Measurements from ENCODE around the gene CRYBG1.
"Not testable (repeated sequence)": the region's sequence is repeated elsewhere in the genome, so short reads cannot be mapped to it uniquely, and the experiment has no call there.

Gene CRYBG1

DNA sequence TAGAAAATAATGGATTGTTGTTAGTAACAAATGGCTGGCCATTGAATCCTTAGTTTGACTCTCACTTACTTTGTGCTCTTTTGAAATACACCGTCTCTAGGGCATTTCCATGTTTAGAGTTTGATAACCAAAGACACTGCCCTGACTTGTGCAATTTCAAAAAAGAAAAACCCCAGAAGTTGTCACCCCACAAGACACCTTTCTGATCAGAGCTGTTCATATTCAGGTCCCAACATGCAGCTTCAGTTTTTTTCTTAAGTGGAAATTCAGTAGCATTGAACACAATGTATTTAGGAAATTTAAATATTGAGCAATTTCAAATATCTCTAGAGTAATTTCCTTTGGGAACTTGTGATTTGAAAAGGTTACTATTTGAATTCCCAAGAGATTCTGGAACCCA, 19.4 kb downstream of the CRYBG1 start:
- Histone ChIP-seq H3K9ac (ENCODE audit: low read length) (no peak overlapping the region), H3K36me3 (ENCODE audit: control insufficient read depth, insufficient read depth, low read length) (no peaks in the 10 kb centered on the region), H3K9me3 (ENCODE audit: control insufficient read depth, low read length) (no peaks in the 10 kb centered on the region), H3K4me1 (ENCODE audit: control insufficient read depth, insufficient read depth, low read length) (no peaks in the 10 kb centered on the region), H3K4me3 (ENCODE audit: low read length) (no peak overlapping the region), H3K27me3 (ENCODE audit: control insufficient read depth, insufficient read depth, low read length) (peaks cover 14% of the 10 kb centered on the region)

DNA sequence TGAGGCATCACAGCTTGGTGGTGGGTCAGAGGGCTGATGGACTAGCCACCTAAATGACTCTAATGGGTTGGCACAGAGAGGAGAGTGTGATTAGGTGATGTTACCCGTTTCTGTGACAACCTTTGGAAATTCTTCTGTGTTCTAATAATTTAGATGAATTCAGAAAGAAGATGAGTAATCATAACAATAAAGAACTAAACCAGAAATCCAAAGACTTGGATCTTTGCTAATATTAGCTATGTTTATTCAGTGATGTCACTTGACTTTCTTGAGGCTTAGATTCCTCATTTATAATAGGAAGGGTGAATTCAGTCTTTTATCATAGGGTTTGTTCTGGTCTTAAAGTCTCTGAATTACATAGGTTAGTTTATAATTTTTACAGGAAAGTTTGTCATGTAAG, 19.9 kb downstream of the CRYBG1 start:
- Histone ChIP-seq H3K4me3 (ENCODE audit: low read length) (no peak overlapping the region), H3K9me3 (ENCODE audit: control insufficient read depth, low read length) (no peaks in the 10 kb centered on the region), H3K9ac (ENCODE audit: low read length) (no peak overlapping the region), H3K4me1 (ENCODE audit: control insufficient read depth, insufficient read depth, low read length) (no peaks in the 10 kb centered on the region), H3K27me3 (ENCODE audit: control insufficient read depth, insufficient read depth, low read length) (peaks cover 14% of the 10 kb centered on the region), H3K36me3 (ENCODE audit: control insufficient read depth, insufficient read depth, low read length) (no peaks in the 10 kb centered on the region)

DNA sequence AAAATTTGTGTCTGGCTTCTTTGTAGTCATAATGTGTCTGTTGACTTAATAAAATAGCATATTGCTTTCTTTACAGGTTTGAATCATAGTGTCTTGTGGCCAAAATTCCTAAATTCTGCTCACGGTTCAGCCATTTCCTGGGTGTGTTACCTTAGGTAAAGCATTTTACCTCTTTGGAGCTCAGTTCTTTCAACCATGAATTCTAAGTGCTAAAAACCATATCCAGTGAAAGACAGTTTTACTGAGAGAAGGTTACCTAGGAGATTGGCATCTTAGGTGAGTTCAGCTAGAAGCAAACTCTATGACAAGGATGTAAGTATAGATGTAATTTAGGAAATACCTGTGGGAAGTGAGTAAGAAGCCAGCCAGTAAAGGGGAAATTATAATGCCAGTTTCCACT, 20.7 kb downstream of the CRYBG1 start:
- no peak overlapping the region for H3K4me3 ChIP-seq (ENCODE audit: low read length)
- no peaks in the 10 kb centered on the region for H3K9me3 ChIP-seq (ENCODE audit: control insufficient read depth, low read length)
- H3K4me1 ChIP-seq (ENCODE audit: control insufficient read depth, insufficient read depth, low read length): no peaks in the 10 kb centered on the region
- H3K9ac ChIP-seq (ENCODE audit: low read length): no peak overlapping the region
- peaks cover 14% of the 10 kb centered on the region for H3K27me3 ChIP-seq (ENCODE audit: control insufficient read depth, insufficient read depth, low read length)
- H3K36me3 ChIP-seq (ENCODE audit: control insufficient read depth, insufficient read depth, low read length): no peaks in the 10 kb centered on the region

DNA sequence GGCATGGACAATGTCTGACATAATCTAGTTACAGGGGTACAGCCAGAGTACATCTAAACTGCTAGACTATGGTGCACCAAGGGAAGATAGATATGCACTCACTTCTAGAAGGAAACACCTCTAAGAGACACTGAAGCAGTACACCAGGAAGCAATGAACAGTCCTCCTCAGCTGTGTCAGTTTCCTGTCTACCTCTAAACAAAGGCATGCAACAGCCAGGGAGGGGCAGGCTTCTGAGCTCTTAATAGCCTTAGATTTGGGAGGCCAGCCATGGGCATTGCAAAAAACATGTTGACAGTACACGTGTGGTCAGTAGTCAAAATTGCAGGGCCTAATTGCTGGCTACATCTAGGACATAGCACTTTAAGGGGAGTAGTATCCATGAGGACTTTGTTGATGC, 21.4 kb downstream of the CRYBG1 start:
- Histone ChIP-seq H3K4me1 (ENCODE audit: control insufficient read depth, insufficient read depth, low read length) (no peaks in the 10 kb centered on the region), H3K36me3 (ENCODE audit: control insufficient read depth, insufficient read depth, low read length) (no peaks in the 10 kb centered on the region), H3K4me3 (ENCODE audit: low read length) (no peak overlapping the region), H3K9ac (ENCODE audit: low read length) (no peak overlapping the region), H3K9me3 (ENCODE audit: control insufficient read depth, low read length) (no peaks in the 10 kb centered on the region), H3K27me3 (ENCODE audit: control insufficient read depth, insufficient read depth, low read length) (peaks cover 14% of the 10 kb centered on the region)

DNA sequence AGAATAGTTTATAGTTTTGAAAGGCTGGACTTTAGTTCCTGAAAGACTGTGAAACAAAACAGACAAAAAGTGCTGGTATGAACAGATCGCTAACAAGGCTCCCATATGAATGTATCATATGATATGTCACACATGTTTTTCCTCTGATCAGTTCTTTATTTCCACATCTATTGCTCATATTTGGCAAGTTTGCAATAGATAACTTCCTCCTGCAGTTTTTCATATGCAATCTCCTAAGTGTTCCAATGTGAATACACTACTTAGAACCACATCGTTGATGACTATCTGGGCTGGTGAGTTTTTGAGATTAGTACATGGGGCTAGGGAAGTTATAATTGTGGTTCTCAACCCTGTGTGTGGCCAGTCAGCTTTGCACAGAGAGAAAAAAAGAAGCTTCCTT, 23.1 kb downstream of the CRYBG1 start:
- Histone ChIP-seq H3K36me3 (ENCODE audit: control insufficient read depth, insufficient read depth, low read length) (no peaks in the 10 kb centered on the region), H3K4me3 (ENCODE audit: low read length) (no peak overlapping the region), H3K9ac (ENCODE audit: low read length) (no peak overlapping the region), H3K27me3 (ENCODE audit: control insufficient read depth, insufficient read depth, low read length) (peaks cover 8% of the 10 kb centered on the region), H3K4me1 (ENCODE audit: control insufficient read depth, insufficient read depth, low read length) (no peaks in the 10 kb centered on the region), H3K9me3 (ENCODE audit: control insufficient read depth, low read length) (no peaks in the 10 kb centered on the region)

DNA sequence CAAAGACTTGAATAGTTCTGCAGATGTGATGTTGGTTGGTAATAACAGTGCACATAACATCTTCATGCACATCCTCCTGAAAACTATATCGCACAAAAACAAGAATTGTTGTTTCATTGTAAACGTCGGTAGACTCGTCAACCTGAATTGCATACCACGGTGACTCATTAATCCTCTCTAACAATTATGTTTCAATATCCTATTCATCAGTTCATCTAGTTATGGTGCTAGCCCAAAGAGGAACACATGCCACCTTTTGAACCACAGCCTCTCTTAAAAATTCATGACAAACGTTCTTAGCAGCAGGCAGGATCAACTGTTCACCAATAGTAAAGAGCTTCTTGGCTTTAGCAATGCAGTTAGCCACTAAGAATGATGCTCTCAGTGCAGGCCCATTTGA, 25.0 kb downstream of the CRYBG1 start:
- H3K9ac ChIP-seq (ENCODE audit: low read length): no peak overlapping the region
- H3K9me3 ChIP-seq (ENCODE audit: control insufficient read depth, low read length): no peaks in the 10 kb centered on the region
- H3K4me3 ChIP-seq (ENCODE audit: low read length): no peak overlapping the region
- no peaks in the 10 kb centered on the region for H3K36me3 ChIP-seq (ENCODE audit: control insufficient read depth, insufficient read depth, low read length)
- no peaks in the 10 kb centered on the region for H3K4me1 ChIP-seq (ENCODE audit: control insufficient read depth, insufficient read depth, low read length)
- peaks cover 8% of the 10 kb centered on the region for H3K27me3 ChIP-seq (ENCODE audit: control insufficient read depth, insufficient read depth, low read length)

DNA sequence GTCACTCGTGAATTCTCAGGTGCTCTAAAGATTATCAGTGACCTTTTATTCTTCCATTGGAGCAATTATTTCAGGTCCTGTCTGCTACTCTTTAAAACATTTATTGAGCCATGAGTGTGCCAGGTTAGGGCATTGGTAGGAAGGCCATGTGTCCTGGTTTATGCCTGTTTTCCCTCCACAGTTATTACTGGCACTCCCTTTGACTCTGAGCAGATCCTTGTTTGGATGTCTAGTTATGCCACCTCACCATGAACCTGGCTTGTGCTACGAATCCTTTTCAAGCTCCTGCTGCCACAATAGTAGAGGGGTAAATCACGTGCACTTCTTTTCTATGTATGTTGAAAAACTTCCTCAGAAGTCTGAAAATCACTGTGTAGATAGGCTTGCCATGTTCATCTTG, 27.4 kb downstream of the CRYBG1 start:
- Histone ChIP-seq H3K36me3 (ENCODE audit: control insufficient read depth, insufficient read depth, low read length) (no peaks in the 10 kb centered on the region), H3K9ac (ENCODE audit: low read length) (no peak overlapping the region), H3K9me3 (ENCODE audit: control insufficient read depth, low read length) (no peaks in the 10 kb centered on the region), H3K27me3 (ENCODE audit: control insufficient read depth, insufficient read depth, low read length) (peaks cover 4% of the 10 kb centered on the region), H3K4me1 (ENCODE audit: control insufficient read depth, insufficient read depth, low read length) (no peaks in the 10 kb centered on the region), H3K4me3 (ENCODE audit: low read length) (no peak overlapping the region)

DNA sequence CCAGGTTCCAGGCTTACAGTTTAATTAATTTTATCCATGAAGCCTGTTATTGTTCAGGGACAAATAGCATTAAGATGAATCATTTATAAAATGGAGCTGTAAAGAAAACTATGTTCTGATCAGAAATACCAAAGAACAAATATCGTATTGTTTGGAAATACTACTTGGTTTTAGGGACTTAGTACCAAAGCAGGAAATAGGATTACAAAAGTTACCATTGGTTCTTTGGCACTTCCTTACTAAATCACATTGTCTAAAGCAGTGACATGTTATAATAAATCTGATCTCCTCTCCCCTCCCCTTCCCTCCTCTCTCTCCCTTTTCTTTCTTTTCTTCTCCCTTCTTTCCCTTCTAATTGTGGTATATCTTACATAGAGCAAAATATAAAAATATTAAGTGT, 29.6 kb downstream of the CRYBG1 start:
- Histone ChIP-seq H3K4me1 (ENCODE audit: control insufficient read depth, insufficient read depth, low read length) (no peaks in the 10 kb centered on the region), H3K36me3 (ENCODE audit: control insufficient read depth, insufficient read depth, low read length) (no peaks in the 10 kb centered on the region), H3K9ac (ENCODE audit: low read length) (no peak overlapping the region)

DNA sequence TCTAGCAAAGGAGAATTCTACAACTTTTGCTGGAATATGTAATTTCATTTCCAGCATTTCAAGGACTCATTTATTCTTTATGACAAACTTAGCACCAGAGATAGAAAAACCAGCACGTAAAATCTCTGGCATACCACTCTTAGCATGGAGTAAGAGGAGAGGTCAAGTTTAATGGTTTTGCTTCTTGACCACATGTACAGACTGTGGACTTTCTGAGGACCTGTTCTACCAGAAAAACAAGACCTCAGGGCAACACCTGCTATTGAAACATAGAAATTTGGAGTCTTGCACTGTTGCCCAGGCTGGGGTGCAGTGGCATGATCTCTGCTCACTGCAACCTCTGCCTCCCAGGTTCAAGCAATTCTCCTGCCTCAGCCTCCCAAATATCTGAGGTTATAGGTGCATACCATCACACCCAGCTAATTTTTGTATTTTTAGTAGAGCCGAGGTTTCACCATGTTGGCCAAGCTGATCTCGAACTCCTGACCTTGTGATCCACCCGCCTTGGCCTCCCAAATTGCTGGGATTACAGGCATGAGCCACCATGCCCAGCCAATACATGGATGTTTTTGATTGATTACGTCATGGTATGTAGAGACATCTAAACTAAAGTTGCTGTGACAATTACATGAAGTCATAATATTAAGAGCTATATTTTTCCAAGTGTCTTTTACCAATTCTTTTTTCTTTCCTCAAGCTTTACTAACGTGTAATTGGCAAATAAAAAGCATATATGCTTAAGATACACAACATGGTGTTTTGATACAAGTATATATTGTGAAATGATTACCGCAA, 36.1 kb downstream of the CRYBG1 start:
- no peaks in the 10 kb centered on the region for H3K9me3 ChIP-seq (ENCODE audit: control insufficient read depth, low read length)

More for the DNA sequence above, 29.6 kb downstream of the CRYBG1 start:
- Histone ChIP-seq H3K27me3 (ENCODE audit: control insufficient read depth, insufficient read depth, low read length) (peaks cover 9% of the 10 kb centered on the region), H3K9me3 (ENCODE audit: control insufficient read depth, low read length) (no peaks in the 10 kb centered on the region), H3K4me3 (ENCODE audit: low read length) (no peak overlapping the region)

DNA sequence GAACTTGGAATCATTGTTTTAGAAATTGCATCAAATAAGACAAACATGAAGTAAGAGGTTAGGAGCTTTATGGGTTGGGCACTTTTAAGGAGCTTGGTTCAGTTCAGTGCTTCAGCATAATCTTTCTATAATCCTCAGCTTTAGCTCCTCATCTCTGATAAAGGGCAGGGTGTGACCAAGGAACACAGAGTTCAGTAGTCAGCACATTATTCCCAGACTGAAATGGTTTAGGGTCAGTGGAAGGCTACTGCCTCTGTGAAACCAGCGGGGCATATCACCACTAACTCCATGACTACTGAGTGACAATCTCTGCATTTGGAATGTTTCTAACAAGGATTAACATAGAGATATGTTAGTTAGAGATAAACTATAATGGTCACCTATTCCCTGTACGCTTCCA, 36.9 kb downstream of the CRYBG1 start:
- Histone ChIP-seq H3K4me1 (ENCODE audit: control insufficient read depth, insufficient read depth, low read length) (no peaks in the 10 kb centered on the region), H3K9me3 (ENCODE audit: control insufficient read depth, low read length) (no peaks in the 10 kb centered on the region), H3K36me3 (ENCODE audit: control insufficient read depth, insufficient read depth, low read length) (no peaks in the 10 kb centered on the region), H3K4me3 (ENCODE audit: low read length) (no peak overlapping the region), H3K27me3 (ENCODE audit: control insufficient read depth, insufficient read depth, low read length) (peaks cover 8% of the 10 kb centered on the region), H3K9ac (ENCODE audit: low read length) (no peak overlapping the region)

More for the DNA sequence above, 36.1 kb downstream of the CRYBG1 start:
- H3K36me3 ChIP-seq (ENCODE audit: control insufficient read depth, insufficient read depth, low read length): no peaks in the 10 kb centered on the region
- H3K27me3 ChIP-seq (ENCODE audit: control insufficient read depth, insufficient read depth, low read length): peaks cover 12% of the 10 kb centered on the region
- no peaks in the 10 kb centered on the region for H3K4me1 ChIP-seq (ENCODE audit: control insufficient read depth, insufficient read depth, low read length)
- no peak overlapping the region for H3K4me3 ChIP-seq (ENCODE audit: low read length)
- no peak overlapping the region for H3K9ac ChIP-seq (ENCODE audit: low read length)

DNA sequence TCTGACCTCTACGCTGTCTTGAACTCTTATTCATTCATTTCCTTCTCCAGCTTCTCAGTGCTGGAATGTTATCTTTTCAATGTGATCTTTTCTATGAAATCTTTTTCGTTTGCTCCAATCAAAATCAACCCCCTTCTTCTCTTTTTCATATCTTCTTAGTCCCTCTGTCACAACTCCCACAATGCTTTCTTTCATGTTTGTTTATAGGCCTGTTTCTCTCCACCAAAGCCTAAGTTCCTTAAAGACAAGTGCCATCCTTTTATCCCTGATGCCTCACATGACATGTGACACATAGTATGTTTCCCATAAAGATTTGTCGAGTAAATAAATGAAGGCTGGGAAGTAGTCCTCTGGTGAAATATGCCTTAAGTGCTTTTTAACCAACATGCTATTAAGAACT, 38.1 kb downstream of the CRYBG1 start:
- H3K36me3 ChIP-seq (ENCODE audit: control insufficient read depth, insufficient read depth, low read length): no peaks in the 10 kb centered on the region
- no peak overlapping the region for H3K9ac ChIP-seq (ENCODE audit: low read length)
- peaks cover 8% of the 10 kb centered on the region for H3K27me3 ChIP-seq (ENCODE audit: control insufficient read depth, insufficient read depth, low read length)
- H3K9me3 ChIP-seq (ENCODE audit: control insufficient read depth, low read length): no peaks in the 10 kb centered on the region
- no peak overlapping the region for H3K4me3 ChIP-seq (ENCODE audit: low read length)
- H3K4me1 ChIP-seq (ENCODE audit: control insufficient read depth, insufficient read depth, low read length): no peaks in the 10 kb centered on the region

DNA sequence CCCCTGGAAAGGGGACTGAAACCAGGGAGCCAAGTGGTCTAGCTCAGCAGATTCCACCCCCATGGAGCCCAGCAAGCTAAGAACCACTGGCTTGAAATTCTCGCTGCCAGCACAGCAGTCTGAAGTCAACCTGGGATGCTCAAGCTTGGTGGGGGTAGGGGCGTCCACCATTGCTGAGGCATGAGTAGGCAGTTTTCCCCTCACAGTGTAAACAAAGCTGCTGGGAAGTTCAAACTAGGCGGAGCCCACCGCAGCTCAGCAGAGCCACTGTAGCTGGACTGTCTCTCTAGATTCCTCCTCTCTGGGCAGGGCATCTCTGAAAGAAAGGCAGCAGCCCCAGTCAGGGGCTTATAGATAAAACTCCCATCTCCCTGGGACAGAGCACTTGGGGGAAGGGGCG, 44.5 kb downstream of the CRYBG1 start:
- not testable (repeated sequence) for H3K4me1 ChIP-seq (ENCODE audit: control insufficient read depth, insufficient read depth, low read length); H3K9ac ChIP-seq (ENCODE audit: low read length); H3K9me3 ChIP-seq (ENCODE audit: control insufficient read depth, low read length); H3K27me3 ChIP-seq (ENCODE audit: control insufficient read depth, insufficient read depth, low read length); H3K4me3 ChIP-seq (ENCODE audit: low read length); H3K36me3 ChIP-seq (ENCODE audit: control insufficient read depth, insufficient read depth, low read length)

DNA sequence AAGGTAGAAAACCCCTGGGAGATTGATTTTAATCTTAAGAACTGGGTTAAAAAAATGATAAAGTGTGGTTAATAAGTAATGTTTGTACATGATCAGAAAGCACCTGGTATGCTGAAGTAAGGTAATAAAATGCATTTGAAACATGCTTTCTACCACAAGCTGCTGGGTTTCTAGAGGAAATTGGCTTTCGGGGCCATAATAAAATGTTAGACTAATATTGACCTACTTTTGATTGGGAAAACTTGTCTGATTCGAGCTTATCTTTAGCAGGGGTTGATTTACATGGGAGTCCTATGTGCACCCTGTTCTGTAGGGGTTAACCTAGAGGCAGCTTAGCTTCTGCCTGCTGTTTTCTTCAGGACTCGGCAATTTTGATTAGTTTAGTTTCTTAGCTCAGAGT, 50.5 kb downstream of the CRYBG1 start:
- Histone ChIP-seq H3K4me3 (ENCODE audit: low read length) (no peak overlapping the region), H3K36me3 (ENCODE audit: control insufficient read depth, insufficient read depth, low read length) (no peaks in the 10 kb centered on the region), H3K4me1 (ENCODE audit: control insufficient read depth, insufficient read depth, low read length) (no peaks in the 10 kb centered on the region), H3K27me3 (ENCODE audit: control insufficient read depth, insufficient read depth, low read length) (no peaks in the 10 kb centered on the region), H3K9ac (ENCODE audit: low read length) (no peak overlapping the region), H3K9me3 (ENCODE audit: control insufficient read depth, low read length) (no peaks in the 10 kb centered on the region)

Measured in mucosa of stomach (tissue), 1 donor.